NCI-H128 (cell line): ENCODE results near the gene MCM5.
A peak's percentile ranks its signal among the peaks of the same experiment; 100 is the strongest.
"Not testable (repeated sequence)": the region's sequence is repeated elsewhere in the genome, so short reads cannot be mapped to it uniquely, and the experiment has no call there.

Experiments used
- DNase-seq: peaks from one replicate; lab custom pipeline; 2025; ENCODE audit not compliant: unreplicated experiment; lab: John Stamatoyannopoulos, UW

MCM5 gene

GRCh38 chr22:35399678-35400500, at the start of gene MCM5:
MCM5 (plus strand) TSS chr22:35400140; CDS start chr22:35400439, 299 bp downstream.
- DNase-seq = peak; percentile 89

DNA sequence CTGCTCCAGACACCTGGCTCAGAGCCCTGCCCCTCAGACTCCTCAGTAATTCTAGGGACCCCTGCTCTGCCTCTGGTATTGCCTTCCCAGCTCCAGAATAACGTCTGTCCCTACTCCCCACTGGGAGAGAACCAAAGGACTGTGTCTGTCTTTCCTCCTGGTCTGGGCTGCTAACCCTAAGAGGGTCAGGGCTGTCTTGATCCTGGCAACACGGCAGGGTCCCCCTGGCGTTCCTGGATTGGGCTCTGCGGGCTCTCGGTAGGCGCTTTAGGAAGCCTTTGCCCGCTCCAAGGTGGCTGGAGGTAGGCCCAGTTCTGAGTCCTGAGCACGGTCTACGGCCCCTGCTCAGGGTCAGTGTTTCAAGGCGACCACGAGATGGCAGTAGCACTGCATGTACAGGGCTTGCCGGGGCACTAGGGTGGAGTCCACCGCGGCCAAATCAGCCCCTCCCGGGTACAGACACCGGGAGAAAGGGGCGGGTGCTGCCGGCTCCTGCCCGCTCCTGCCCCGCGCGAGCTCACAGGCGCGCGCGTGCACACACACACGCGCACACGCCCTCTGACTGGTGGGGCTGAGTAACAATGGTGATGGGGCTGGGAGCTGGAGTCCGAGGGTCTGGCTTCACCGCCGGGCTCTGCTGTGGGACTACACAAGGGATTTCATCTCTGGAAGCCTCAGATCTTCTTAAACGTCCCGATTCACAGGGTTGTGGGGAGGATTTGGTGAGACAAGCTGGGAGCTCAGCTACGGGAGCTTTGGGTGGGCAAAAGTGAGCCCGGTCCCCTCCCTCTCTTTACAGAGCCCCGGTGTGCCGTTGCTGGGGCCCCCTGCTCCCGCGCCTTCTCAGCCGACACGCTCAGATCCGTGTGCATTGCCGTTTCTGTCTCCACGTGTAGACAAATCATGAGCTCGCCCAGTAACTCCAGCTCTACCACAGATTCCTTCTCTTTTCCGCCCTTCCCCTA, 49.1 kb upstream of the MCM5 start:
- peak; percentile 55 for DNase-seq

DNA sequence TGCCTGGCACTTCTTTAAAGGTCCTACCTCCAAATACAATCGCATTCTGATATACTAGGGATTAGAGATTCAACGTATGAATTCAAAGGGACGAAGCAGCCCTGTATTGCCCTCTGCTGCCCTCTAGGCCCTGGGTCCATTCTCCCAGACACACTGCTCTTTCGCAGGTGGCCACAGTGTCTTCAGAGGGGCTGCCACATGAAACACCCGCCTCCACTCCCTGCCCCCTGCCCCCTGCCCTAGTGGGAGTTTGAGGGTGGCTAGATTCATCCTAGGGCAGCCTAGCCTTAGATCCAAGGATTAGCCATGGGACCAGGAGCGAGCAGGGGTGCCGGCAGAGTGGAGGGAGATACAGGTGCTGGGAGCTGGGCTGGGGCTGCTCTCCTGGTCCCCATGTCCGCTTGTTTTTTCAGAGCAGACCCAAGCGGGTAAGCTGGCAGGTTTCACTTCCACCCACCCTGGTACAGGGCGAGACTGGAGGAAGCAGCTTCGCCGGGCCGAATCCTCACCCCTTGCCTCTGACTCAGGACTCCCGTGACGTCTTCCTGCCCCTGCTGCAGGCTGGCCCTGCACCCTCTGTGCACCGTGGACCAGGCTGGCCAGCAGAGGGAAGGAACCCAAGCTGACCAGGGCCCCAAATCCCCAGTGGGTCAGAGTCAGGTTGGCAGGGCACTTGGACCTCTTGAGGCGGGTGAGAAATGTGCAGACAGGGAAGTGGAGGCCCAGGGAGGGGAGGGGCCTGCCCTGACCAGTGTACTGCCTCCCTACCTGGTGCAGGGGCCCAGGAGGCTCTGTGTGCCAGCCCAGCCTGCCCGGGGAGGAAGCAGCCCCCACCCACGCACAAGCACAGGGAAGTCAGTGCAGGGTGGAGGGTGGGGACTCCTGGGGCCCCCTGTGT, 47.5 kb upstream of the MCM5 start:
- no peak for DNase-seq

DNA sequence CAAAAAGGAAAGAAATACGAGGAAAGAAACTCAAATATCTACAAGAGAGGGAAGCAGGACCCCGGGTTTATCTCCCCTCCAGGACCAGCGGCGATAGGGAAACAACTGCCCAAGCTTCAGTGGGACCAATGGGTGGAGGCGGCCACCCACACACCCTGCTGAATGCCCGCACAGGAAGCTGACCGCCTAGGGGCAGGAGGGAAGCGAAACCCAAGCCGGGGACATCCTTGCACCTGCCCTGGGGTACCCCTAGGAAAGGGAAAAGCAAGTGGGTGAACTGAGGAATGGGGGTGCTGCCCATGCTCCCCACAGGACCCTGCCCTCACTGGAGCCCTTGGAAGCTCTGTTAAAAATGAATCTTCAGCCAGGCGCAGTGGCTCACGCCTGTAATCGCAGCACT, 46.6 kb upstream of the MCM5 start:
- no peak for DNase-seq

DNA sequence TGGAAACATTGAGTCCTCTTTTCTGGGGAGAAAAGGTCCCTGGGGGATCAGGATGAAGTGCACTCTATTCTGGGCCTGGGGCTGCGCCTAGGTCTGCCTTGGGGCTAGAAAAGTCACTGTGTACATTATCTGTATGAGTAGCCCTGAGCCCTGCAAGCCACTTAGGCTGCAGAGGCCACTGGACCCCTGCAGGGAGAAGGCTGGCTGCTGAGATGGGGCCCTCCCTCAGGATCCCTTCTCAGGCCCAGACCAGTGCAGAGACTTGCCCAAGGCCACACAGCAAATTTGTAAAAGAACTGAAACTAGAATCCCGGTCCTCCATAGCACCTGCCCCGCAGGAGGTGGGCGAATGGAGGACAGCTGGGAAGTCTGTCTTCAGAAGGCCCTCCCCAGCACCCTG, 45.9 kb upstream of the MCM5 start:
- no peak for DNase-seq

DNA sequence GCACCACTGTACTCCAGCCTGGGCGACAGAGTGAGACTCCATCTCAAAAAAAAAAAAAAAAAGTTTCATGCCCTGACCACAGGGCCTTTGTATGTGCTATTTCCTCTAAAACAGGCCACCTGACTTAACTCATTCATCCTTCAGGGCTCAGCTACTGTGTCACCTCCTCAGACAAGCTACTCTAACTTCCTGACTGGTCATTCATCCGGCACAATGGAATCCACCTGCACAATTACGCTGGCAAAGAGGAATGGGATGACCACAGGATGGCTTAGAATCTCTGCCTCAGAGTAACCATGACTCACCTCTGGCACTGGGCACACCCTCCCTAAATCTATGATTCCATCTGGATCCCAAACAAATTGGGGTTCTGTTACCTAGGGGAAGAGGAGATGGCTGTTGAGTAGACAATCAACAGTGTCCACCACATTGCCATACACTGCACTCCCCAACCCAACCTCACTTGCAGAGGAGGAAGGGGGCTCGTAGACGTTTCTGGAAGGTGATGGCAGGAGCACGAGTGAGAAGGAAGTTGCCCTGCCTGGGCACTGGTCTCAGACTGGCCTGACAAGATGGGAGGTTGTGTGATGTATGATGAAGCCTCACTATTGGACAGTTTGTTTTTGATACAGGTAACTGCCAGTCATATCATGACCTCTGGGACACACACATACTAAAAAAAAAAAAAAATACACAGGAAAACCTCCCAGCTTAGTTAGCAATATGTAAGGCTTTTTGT, 41.9 kb upstream of the MCM5 start:
- DNase-seq = no peak

DNA sequence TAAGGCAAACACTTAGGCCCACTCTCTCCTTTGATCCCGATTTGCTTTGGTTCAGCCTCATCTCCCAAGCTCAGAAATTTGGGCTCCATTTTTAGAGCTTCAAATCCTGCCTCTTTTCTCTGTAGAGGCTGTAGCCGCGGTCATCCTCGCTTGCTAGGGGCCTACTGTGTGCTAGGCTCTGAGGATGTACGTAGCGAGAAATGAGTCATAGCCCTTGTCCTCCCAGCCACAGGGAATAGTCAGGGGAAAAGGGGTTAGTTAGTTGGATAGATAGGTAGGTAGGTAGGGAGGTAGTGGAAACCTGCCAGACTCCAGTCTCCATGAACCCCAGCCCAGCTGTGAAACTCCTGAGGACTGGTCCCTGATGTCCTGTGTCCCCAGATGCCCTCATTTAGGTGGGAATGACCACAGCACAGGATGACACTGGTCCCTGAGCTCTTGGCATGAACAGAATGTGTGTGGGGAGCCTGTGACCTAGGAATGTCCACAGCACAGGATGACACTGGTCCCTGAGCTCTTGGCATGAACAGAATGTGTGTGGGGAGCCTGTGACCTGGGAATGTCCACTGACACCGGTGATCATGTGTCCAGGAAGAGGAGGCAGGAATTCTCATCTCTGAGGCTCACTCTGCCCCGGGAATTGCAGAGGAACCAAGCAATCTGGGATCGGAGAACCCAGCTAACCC, 40.4 kb upstream of the MCM5 start:
- DNase-seq = no peak

- DNase-seq = no peak
These were observed 38.9 kb upstream of the MCM5 start for GRCh38 chr22:35361001-35361558.

DNA sequence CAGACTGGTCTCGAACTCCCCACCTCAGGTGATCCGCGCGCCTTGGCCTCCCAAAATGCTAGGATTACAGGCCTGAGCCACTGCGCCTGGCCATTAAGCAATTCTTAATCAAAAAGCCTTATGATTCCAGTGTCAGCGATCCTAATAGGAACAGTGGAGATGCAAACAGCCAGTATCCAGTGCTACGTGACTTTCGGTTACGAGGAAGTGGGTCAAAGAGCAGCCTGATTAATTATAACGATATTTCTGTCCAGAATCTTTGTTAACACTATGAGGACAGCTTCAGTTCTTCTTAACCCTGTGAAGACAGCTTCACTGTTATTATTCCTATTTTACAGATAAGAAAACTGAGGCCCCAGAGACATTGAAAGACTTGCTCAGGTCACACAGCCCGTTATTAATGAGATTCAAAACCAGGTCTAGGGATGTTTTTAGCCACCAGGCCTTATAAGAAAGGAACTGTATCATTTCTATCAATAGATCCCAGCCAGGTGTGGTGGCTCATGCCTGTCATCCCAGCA, 36.3 kb upstream of the MCM5 start:
- DNase-seq = no peak

DNA sequence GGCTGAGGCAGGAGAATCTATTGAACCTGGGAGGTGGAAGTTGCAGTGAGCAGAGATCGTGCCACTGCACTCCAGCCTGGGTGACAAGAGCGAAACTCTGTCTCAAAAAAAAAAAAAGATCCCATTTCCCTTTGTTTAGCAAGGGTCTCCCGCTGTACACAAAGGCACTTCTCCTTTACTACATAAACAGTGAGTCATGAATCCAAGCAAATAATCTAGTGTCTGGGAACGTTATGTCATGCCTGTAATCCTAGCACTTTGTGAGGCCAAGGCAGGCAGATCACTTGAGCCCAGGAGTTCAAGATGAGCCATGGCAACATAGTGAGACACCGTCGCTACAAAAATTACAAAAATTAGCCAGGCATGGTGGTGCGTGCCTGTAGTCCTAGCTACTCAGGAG, 35.7 kb upstream of the MCM5 start:
- DNase-seq = not testable (repeated sequence)

DNA sequence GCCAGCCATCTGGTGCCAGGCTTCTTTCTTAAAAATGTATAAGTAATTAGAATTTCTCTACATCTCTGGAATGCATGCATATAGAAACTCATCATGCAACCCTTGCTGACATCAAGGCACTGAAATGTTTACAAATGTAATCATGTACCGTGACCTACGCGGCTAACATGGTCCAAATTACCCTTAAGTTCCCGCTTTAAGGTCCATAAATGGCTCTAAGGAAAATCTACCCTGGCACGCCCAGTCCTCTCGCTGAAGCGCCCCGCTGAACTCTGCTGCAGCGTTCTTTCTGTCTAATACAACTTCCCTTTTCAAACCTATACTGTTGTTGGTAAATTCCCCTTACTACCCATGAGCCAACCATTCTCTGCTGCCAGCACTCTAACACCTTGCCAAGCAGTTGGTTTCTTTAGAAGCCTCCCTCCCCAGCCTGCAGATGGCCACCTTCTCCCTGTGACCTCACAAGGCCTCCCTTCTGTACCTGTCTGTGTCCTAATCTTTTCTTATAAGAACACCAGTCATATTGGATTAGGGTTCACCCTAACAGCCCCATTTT, 32.5 kb upstream of the MCM5 start:
- no peak for DNase-seq

DNA sequence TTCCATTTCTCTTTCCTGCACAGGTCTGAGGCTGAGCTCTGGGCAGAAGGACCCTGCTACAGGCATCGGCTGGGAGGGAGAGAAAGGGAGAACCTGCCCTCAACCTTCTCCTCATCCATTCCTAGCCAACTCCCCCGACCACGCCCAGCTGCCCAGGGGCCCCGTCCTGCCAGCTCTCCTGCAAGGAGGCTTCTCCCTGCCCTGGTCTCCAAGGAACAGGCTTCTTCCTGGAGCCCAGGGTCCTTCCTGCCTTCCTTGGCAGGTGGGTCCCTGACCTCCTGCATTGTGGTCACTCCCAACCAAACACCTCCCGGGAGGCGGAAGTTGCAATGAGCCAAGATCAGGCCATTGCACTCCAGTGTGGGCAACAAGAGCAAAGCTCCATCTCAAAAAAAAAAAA, 31.6 kb upstream of the MCM5 start:
- DNase-seq = no peak

- DNase-seq = no peak
These were observed 29.9 kb upstream of the MCM5 start for GRCh38 chr22:35369996-35370395.

DNA sequence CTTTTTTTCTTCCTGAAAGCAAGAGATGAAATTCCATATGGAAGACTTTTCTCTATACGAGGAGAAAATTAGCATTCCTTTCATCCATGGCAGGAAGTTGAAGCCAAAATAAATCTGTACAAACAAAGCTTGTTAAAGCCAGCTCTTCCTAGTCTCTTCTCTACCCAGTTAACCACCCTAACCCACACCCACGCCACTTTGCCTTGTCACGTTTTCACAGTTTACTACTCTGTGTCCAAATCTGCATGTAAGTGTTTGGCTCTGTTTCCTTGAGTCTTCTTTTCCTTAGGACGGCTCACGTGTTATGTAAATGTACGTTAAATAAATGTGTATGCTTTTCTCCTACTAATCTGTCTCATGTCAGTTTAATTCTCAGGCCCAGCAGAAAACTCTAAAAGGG, 26.2 kb upstream of the MCM5 start:
- DNase-seq = no peak

- no peak for DNase-seq
These were observed 24.9 kb upstream of the MCM5 start for GRCh38 chr22:35375031-35375430.

DNA sequence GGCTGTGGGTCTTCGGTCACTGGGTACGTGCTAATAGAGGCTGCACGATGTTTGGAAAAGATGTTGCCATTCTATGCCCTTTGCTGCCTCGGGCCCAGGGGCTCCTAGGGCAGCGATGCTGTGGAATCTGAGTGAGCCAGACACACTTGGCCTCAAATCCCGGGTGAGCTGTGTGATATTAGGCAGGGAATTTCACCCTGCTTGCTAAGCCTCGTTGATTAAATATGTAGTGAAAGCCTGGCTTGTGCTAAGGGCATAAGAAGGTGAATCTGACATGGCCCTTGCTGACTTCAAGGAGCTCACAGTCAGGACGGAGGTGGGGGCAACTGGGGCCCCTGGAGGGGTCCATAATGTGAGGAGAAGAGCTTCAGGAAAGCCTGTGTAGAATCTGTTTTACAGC, 24.4 kb upstream of the MCM5 start:
- DNase-seq = no peak

GRCh38 chr22:35376728-35377472, 23.0 kb upstream of the MCM5 start:
- no peak for DNase-seq

DNA sequence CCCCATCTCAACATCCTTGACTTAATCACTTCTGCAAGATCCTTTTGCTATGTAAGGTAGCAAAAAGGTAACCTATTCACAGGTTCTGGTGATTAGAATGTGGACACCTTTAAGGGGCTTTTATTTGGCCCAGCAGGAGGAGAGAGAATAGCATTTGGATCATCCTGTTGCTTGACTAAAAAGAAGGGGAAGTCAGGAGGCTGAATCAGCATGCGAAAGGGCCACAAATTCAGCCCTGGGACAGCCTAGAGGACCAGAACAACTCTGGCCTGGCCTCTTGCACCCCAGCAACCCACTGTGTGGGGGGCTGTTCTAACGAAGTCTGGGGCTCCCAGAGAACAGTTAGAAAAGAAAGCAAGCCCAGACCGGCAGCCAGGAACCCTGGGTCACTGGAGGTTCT, 22.2 kb upstream of the MCM5 start:
- DNase-seq = no peak
